ENCODE results near the gene SH3RF3. TPM values are rescaled to one million over a fixed set of nuclear protein-coding genes. Genes with fewer than 3 reads are reported as not detected.

Gene SH3RF3
- total RNA-seq, 2 experiments from 2014 or later: 1.9 to 2.3 TPM

DNA sequence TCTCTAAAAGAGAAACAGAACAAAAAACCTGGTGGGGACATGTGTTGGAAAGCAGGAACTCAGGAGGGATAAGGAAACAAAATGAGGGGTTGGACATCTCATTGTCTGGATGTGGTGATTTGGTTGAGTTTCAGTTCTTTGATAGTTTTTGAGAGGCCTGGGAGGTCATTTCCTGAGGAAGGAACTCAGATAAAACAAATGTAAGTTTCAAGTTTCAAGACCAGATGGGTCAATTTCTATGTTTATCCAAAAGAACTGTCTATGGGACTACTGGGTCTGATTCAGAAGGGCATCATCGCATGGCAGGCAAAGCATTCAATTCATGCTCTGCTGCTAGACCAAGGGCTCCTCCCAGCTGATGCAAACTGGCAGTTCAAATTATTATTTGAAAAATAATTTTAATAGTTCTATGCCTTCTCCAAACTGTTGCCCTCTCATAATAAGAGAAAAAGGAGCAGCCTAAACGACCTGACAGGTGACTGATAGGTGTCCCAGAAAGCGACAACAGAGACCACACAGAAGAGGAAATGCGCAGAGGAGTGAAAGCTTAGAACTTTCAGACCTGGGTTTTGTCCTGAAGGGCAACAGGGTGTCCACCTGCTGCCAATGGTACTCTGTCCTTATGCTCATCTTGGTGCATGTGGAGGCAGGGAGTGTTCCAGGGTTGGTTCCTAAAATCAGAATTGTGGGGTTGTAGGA, 39.3 kb upstream of the SH3RF3 start:
- Mint-ChIP-seq H3K36me3 (ENCODE audit: low read depth) (peaks cover 1% of the 10 kb centered on the region), H3K27me3 (no peaks in the 10 kb centered on the region), H3K27ac (no peak overlapping the region), H3K4me1 (ENCODE audit: low read depth) (peaks cover 2% of the 10 kb centered on the region), H3K9me3 (peaks cover 8% of the 10 kb centered on the region), H3K4me3 (no peak overlapping the region)
- TF ChIP-seq, protein P1, sequence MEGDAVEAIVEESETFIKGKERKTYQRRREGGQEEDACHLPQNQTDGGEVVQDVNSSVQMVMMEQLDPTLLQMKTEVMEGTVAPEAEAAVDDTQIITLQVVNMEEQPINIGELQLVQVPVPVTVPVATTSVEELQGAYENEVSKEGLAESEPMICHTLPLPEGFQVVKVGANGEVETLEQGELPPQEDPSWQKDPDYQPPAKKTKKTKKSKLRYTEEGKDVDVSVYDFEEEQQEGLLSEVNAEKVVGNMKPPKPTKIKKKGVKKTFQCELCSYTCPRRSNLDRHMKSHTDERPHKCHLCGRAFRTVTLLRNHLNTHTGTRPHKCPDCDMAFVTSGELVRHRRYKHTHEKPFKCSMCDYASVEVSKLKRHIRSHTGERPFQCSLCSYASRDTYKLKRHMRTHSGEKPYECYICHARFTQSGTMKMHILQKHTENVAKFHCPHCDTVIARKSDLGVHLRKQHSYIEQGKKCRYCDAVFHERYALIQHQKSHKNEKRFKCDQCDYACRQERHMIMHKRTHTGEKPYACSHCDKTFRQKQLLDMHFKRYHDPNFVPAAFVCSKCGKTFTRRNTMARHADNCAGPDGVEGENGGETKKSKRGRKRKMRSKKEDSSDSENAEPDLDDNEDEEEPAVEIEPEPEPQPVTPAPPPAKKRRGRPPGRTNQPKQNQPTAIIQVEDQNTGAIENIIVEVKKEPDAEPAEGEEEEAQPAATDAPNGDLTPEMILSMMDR (IDR thresholded peaks at IDR 0.05): no peak
- no peak for DNase-seq
- ATAC-seq: no peak
- ChIA-PET POLR2A (no interaction called here), CTCF (interaction anchor here (1.9 kb wide), 1 partner anchor 13 kb away, joined by 4 read pairs; no protein-coding TSS in a partner anchor)
- intact Hi-C loops (cut with micrococcal nuclease): no loop called here

DNA sequence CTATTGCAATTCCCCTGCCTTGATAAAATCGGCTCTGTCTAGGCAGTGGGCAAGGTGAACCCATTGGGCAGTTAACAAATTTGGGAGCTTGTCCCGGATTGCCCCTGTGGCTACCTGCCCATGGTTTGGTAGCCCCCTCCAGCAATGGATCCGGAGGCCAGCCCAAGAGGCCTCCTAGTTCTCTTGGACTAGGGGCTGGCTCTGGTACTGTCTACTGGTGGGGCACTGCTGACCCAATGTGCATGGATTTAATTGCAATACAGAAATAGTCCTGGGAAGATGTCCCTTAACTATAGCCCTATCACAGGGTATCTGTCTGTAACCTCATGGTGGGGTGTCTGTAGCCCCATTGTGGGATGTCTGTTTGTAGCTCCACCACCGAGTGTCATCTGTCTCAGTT, 37.5 kb upstream of the SH3RF3 start:
- POLR2A ChIA-PET: no interaction called here
- Mint-ChIP-seq H3K36me3 (ENCODE audit: low read depth) (peaks cover 1% of the 10 kb centered on the region), H3K27ac (no peak overlapping the region), H3K4me1 (ENCODE audit: low read depth) (peaks cover 2% of the 10 kb centered on the region), H3K9me3 (peaks cover 14% of the 10 kb centered on the region), H3K4me3 (no peak overlapping the region), H3K27me3 (no peaks in the 10 kb centered on the region)
- CTCF ChIA-PET: no interaction called here
- TF ChIP-seq, protein P1 (IDR thresholded peaks at IDR 0.05): no peak
- intact Hi-C loops (cut with micrococcal nuclease): no loop called here
- no peak for ATAC-seq
- no peak for DNase-seq

DNA sequence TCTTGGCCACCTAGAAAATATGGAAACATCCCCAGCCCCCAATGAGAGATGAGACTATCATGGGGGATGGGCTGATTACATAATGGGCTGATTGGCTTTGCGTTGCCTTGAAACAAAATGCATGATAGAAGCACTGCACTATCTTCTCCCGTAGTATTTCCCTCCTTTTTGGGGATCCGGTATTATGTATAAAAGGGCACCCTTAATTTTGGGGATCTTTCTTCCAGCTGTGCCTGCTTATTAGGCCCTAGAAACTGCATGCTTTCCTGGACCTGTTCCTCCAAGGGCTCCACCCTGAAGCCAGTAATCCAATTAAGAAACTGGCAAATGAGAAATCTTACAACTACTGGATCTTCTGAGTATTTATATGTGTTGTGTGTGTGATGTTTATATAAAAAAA, 34.9 kb upstream of the SH3RF3 start:
- POLR2A ChIA-PET: no interaction called here
- intact Hi-C loops (cut with micrococcal nuclease): no loop called here
- TF ChIP-seq, protein P1 (IDR thresholded peaks at IDR 0.05): no peak
- Mint-ChIP-seq H3K4me3 (no peak overlapping the region), H3K27me3 (no peaks in the 10 kb centered on the region), H3K9me3 (peaks cover 14% of the 10 kb centered on the region), H3K27ac (no peak overlapping the region), H3K36me3 (ENCODE audit: low read depth) (peaks cover 1% of the 10 kb centered on the region), H3K4me1 (ENCODE audit: low read depth) (no peaks in the 10 kb centered on the region)
- ATAC-seq (no peak), DNase-seq (no peak)
- CTCF ChIA-PET: no interaction called here

DNA sequence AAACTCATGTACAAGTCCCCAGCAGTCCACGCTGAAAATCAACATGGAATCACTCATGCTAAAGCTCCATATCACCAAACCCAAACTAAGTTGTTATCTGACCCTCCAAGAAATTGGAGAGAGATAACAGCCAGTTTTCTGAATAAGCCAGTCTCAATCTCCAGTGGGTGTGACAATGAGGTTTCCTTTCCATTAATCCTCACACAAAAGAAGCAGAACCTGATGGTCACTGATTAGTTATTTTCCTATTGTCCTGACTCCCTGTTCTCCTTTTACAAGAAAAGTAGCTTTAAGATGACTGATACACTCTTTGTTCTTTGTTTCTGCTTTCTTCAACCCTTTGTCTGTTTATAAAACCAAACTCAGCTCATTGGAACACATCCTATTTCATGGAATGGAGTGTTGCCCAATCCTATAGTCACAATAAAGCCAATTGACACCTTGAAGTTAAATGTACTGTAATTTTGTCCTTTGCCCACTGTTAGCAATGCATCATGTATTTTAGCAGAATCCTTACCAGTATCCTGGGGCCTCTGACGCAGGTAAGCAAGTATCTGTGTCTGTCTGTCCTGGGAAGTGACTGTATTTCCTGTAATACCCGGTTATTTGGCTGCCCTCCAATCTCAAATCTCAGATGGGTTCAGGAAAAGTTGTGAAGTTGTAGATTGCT, 30.6 kb upstream of the SH3RF3 start:
- ATAC-seq (no peak), DNase-seq (no peak)
- TF ChIP-seq, protein P1 (IDR thresholded peaks at IDR 0.05): no peak
- POLR2A ChIA-PET: no interaction called here
- H3K27me3 Mint-ChIP-seq: no peaks in the 10 kb centered on the region
- peaks cover 14% of the 10 kb centered on the region for H3K9me3 Mint-ChIP-seq
- CTCF ChIA-PET: interaction anchor here (1.3 kb wide), 1 partner anchor 109 kb away, joined by 3 read pairs; no protein-coding TSS in a partner anchor
- H3K4me1 Mint-ChIP-seq (ENCODE audit: low read depth): peaks cover 10% of the 10 kb centered on the region
- intact Hi-C loops (cut with micrococcal nuclease): no loop called here
- H3K27ac Mint-ChIP-seq: no peak overlapping the region
- no peak overlapping the region for H3K4me3 Mint-ChIP-seq
- H3K36me3 Mint-ChIP-seq (ENCODE audit: low read depth): peaks cover 1% of the 10 kb centered on the region

DNA sequence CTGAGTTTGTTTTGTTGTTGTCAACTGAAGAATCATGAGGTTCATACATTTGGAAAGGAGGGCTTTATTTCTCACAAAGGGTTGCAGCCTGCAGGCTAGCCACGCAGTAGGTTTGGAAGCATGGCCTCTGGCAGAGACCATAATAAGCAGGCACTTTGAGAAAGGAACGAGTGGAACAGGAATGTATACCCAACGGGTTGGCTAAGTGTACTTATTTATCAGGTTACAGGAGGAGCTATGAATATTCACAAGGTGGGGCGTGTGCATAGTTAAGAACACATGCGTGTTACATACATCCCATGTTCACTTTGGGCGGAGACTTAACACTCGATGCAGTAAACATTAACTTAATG, 30.1 kb upstream of the SH3RF3 start:
- POLR2A ChIA-PET: no interaction called here
- Mint-ChIP-seq H3K27me3 (no peaks in the 10 kb centered on the region), H3K36me3 (ENCODE audit: low read depth) (peaks cover 1% of the 10 kb centered on the region), H3K27ac (no peak overlapping the region), H3K4me1 (ENCODE audit: low read depth) (peaks cover 12% of the 10 kb centered on the region), H3K4me3 (no peak overlapping the region), H3K9me3 (peaks cover 10% of the 10 kb centered on the region)
- ATAC-seq: no peak
- TF ChIP-seq, protein P1 (IDR thresholded peaks at IDR 0.05): no peak
- intact Hi-C loops (cut with micrococcal nuclease): no loop called here
- no peak for DNase-seq
- CTCF ChIA-PET: no interaction called here

Data from activated CD8-positive, alpha-beta T cell treated with anti-CD3 and anti-CD28 coated beads for 36 hours (primary cell).